COLO829 (cell line): ENCODE data around the gene SETBP1.

Source experiments
- DNase-seq: peaks from one replicate; pipeline ENCODE4 v3.0.0; 2012; ENCODE audit warnings: low spot score

SETBP1 gene

GRCh38 chr18:44680273-44681075 lies at the start of gene SETBP1:
SETBP1 (plus strand) TSS chr18:44680888; CDS start chr18:44701347, 20,459 bp downstream.
- DNase-seq: no peak

GRCh38 chr18:44632469-44633145 lies 48.1 kb upstream of the SETBP1 start:
- no peak for DNase-seq

GRCh38 chr18:44635546-44635945 lies 45.1 kb upstream of the SETBP1 start:
- DNase-seq: no peak

- no peak for DNase-seq
Observed at GRCh38 chr18:44636241-44636640, 44.4 kb upstream of the SETBP1 start.

GRCh38 chr18:44637210-44638033 lies 43.3 kb upstream of the SETBP1 start:
- no peak for DNase-seq

GRCh38 chr18:44638034-44638540 lies 42.6 kb upstream of the SETBP1 start:
- no peak for DNase-seq

GRCh38 chr18:44638811-44639210 lies 41.9 kb upstream of the SETBP1 start:
- no peak for DNase-seq

- no peak for DNase-seq
Observed at GRCh38 chr18:44643004-44643403, 37.7 kb upstream of the SETBP1 start.

- peak; percentile 35 for DNase-seq
Observed at GRCh38 chr18:44651478-44651877, 29.2 kb upstream of the SETBP1 start.

- no peak for DNase-seq
Observed at GRCh38 chr18:44651918-44652572, 28.6 kb upstream of the SETBP1 start.

- no peak for DNase-seq
Observed at GRCh38 chr18:44652722-44653121, 28.0 kb upstream of the SETBP1 start.

GRCh38 chr18:44654573-44654972 lies 26.1 kb upstream of the SETBP1 start:
- no peak for DNase-seq

GRCh38 chr18:44655435-44655834 lies 25.3 kb upstream of the SETBP1 start:
- no peak for DNase-seq

- no peak for DNase-seq
Observed at GRCh38 chr18:44659771-44660170, 20.9 kb upstream of the SETBP1 start.

- DNase-seq: no peak
Observed at GRCh38 chr18:44668270-44668975, 12.3 kb upstream of the SETBP1 start.

- no peak for DNase-seq
Observed at GRCh38 chr18:44671914-44672313, 8.8 kb upstream of the SETBP1 start.

- DNase-seq: no peak
Observed at GRCh38 chr18:44672506-44672905, 8.2 kb upstream of the SETBP1 start.

- DNase-seq: no peak
Observed at GRCh38 chr18:44673256-44673880, 7.3 kb upstream of the SETBP1 start.

GRCh38 chr18:44677933-44678332 lies 2.8 kb upstream of the SETBP1 start:
- no peak for DNase-seq

- no peak for DNase-seq
Observed at GRCh38 chr18:44678725-44679055, 2.0 kb upstream of the SETBP1 start.
